ENCODE results near the gene GALT.

Gene GALT

GRCh38 chr9:34647084-34647403, 569 bp downstream of the GALT start:
- Histone ChIP-seq H3K9me3 (ENCODE audit: insufficient read depth, low read length) (no peaks in the 10 kb centered on the region), H3K4me3 (ENCODE audit: insufficient read length, low read depth) (peak overlapping the region; percentile 78), H3K9ac (ENCODE audit: insufficient read length, low read depth) (peak overlapping the region; percentile 92), H3K4me1 (ENCODE audit: insufficient read depth, insufficient read length) (peaks cover 16% of the 10 kb centered on the region), H3K27me3 (ENCODE audit: insufficient read depth, insufficient read length) (no peaks in the 10 kb centered on the region), H3K36me3 (ENCODE audit: insufficient read depth, insufficient read length, low read length) (peaks cover 39% of the 10 kb centered on the region)
- TF ChIP-seq YY1 (IDR thresholded peaks at IDR 0.05; ENCODE audit: insufficient read depth, insufficient read length) (no peak), SUZ12 (IDR thresholded peaks at IDR 0.05; ENCODE audit: extremely low read depth, insufficient read depth, insufficient read length) (no peak)
- DNase-seq (ENCODE audit: low read depth, low spot score), result no peak

DNA sequence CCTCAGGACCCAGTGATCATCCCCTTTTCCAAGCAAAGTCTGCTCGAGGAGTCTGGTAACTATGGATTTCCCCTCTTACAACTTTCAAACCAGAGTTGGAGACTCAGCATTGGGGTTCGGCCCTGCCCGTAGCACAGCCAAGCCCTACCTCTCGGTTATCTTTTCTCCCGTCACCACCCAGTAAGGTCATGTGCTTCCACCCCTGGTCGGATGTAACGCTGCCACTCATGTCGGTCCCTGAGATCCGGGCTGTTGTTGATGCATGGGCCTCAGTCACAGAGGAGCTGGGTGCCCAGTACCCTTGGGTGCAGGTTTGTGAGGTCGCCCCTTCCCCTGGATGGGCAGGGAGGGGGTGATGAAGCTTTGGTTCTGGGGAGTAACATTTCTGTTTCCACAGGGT, 1.2 kb downstream of the GALT start:
- DNase-seq (ENCODE audit: low read depth, low spot score), result no peak
- no peaks in the 10 kb centered on the region for H3K9me3 ChIP-seq (ENCODE audit: insufficient read depth, low read length)
- H3K4me3 ChIP-seq (ENCODE audit: insufficient read length, low read depth), result peak overlapping the region; percentile 78
- H3K9ac ChIP-seq (ENCODE audit: insufficient read length, low read depth), result peak overlapping the region; percentile 92
- H3K4me1 ChIP-seq (ENCODE audit: insufficient read depth, insufficient read length), result peaks cover 21% of the 10 kb centered on the region
- TF ChIP-seq ZNF274 (IDR thresholded peaks at IDR 0.05; ENCODE audit: low read depth, low read length) (no peak), YY1 (IDR thresholded peaks at IDR 0.05; ENCODE audit: insufficient read depth, insufficient read length) (no peak), SUZ12 (IDR thresholded peaks at IDR 0.05; ENCODE audit: extremely low read depth, insufficient read depth, insufficient read length) (no peak)
- H3K27me3 ChIP-seq (ENCODE audit: insufficient read depth, insufficient read length), result no peaks in the 10 kb centered on the region
- H3K36me3 ChIP-seq (ENCODE audit: insufficient read depth, insufficient read length, low read length), result peaks cover 39% of the 10 kb centered on the region

- Histone ChIP-seq H3K36me3 (ENCODE audit: insufficient read depth, insufficient read length, low read length) (peaks cover 39% of the 10 kb centered on the region), H3K4me3 (ENCODE audit: insufficient read length, low read depth) (no peak overlapping the region), H3K27me3 (ENCODE audit: insufficient read depth, insufficient read length) (no peaks in the 10 kb centered on the region), H3K9me3 (ENCODE audit: insufficient read depth, low read length) (no peaks in the 10 kb centered on the region), H3K4me1 (ENCODE audit: insufficient read depth, insufficient read length) (peaks cover 30% of the 10 kb centered on the region), H3K9ac (ENCODE audit: insufficient read length, low read depth) (no peak overlapping the region)
- no peak for DNase-seq (ENCODE audit: low read depth, low spot score)
- no peak for TF ChIP-seq ZNF274 (IDR thresholded peaks at IDR 0.05; ENCODE audit: low read depth, low read length)
- TF ChIP-seq SUZ12 (IDR thresholded peaks at IDR 0.05; ENCODE audit: extremely low read depth, insufficient read depth, insufficient read length), result no peak
- no peak for TF ChIP-seq YY1 (IDR thresholded peaks at IDR 0.05; ENCODE audit: insufficient read depth, insufficient read length)
Observed at GRCh38 chr9:34648673-34649072, 2.2 kb downstream of the GALT start.

DNA sequence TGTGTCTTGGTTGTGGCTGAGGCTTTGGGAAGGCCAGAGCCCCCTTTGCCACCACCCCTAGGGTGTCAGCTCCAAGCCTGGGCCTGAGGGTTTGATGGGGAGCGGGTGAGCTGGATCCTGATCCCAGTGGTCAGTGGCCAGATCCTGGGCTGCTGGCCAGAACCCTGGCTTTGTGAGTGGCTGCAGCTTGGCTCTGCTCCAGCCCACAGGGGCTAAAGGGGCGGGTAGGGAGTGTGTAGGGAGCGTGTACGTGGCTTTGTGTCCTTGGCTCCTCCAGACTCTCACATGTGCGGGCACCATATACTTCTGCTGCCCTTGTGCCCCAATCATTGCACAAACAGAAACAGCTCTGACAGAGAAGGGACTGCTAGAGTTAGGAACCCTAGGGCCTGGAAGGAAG, 4.3 kb downstream of the GALT start:
- Histone ChIP-seq H3K27me3 (ENCODE audit: insufficient read depth, insufficient read length) (no peaks in the 10 kb centered on the region), H3K4me1 (ENCODE audit: insufficient read depth, insufficient read length) (peaks cover 34% of the 10 kb centered on the region), H3K4me3 (ENCODE audit: insufficient read length, low read depth) (no peak overlapping the region), H3K36me3 (ENCODE audit: insufficient read depth, insufficient read length, low read length) (peaks cover 39% of the 10 kb centered on the region), H3K9me3 (ENCODE audit: insufficient read depth, low read length) (no peaks in the 10 kb centered on the region), H3K9ac (ENCODE audit: insufficient read length, low read depth) (peak overlapping the region; percentile 67)
- TF ChIP-seq ZNF274 (IDR thresholded peaks at IDR 0.05; ENCODE audit: low read depth, low read length), result no peak
- TF ChIP-seq SUZ12 (IDR thresholded peaks at IDR 0.05; ENCODE audit: extremely low read depth, insufficient read depth, insufficient read length), result no peak
- no peak for TF ChIP-seq YY1 (IDR thresholded peaks at IDR 0.05; ENCODE audit: insufficient read depth, insufficient read length)
- no peak for DNase-seq (ENCODE audit: low read depth, low spot score)

- no peak for DNase-seq (ENCODE audit: low read depth, low spot score)
- Histone ChIP-seq H3K36me3 (ENCODE audit: insufficient read depth, insufficient read length, low read length) (peaks cover 39% of the 10 kb centered on the region), H3K4me1 (ENCODE audit: insufficient read depth, insufficient read length) (peaks cover 34% of the 10 kb centered on the region), H3K4me3 (ENCODE audit: insufficient read length, low read depth) (peak overlapping the region; percentile 45), H3K9me3 (ENCODE audit: insufficient read depth, low read length) (no peaks in the 10 kb centered on the region), H3K9ac (ENCODE audit: insufficient read length, low read depth) (peak overlapping the region; percentile 67), H3K27me3 (ENCODE audit: insufficient read depth, insufficient read length) (no peaks in the 10 kb centered on the region)
- no peak for TF ChIP-seq ZNF274 (IDR thresholded peaks at IDR 0.05; ENCODE audit: low read depth, low read length)
- TF ChIP-seq SUZ12 (IDR thresholded peaks at IDR 0.05; ENCODE audit: extremely low read depth, insufficient read depth, insufficient read length), result no peak
- TF ChIP-seq YY1 (IDR thresholded peaks at IDR 0.05; ENCODE audit: insufficient read depth, insufficient read length), result no peak
Observed at GRCh38 chr9:34651321-34651720, 4.8 kb downstream of the GALT start.

GRCh38 chr9:34651876-34652601, 5.6 kb downstream of the GALT start, which contains the start of gene IL11RA:
TSS of gene IL11RA (plus strand) at chr9:34652185. CDS start at chr9:34655218, 3,033 bp downstream.
- DNase-seq (ENCODE audit: low read depth, low spot score), result peak; percentile 85

DNA sequence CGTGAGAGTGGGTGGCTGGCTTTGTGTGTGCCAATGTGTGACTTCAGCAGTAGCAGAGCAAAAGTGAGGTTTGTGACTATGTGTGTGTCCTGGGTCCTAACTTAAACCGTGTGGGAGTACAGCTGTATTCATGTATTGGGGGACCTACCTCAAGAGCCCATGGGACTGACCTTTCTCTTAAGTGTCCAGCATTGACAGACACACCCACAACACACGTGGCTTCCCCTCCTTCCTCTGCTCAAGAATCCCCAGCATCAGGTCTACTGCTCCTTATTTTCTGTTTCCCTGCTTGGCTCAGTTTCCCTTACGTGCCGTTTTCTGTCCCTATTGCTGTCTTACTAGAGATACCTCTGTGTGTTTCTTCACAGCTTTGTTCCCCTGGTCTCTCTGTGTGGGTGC, 6.1 kb downstream of the GALT start:
- no peaks in the 10 kb centered on the region for H3K9me3 ChIP-seq (ENCODE audit: insufficient read depth, low read length)
- no peaks in the 10 kb centered on the region for H3K27me3 ChIP-seq (ENCODE audit: insufficient read depth, insufficient read length)
- H3K9ac ChIP-seq (ENCODE audit: insufficient read length, low read depth), result peak overlapping the region; percentile 77
- peaks cover 30% of the 10 kb centered on the region for H3K4me1 ChIP-seq (ENCODE audit: insufficient read depth, insufficient read length)
- peaks cover 35% of the 10 kb centered on the region for H3K36me3 ChIP-seq (ENCODE audit: insufficient read depth, insufficient read length, low read length)
- peak overlapping the region; percentile 12 for H3K4me3 ChIP-seq (ENCODE audit: insufficient read length, low read depth)
- no peak for TF ChIP-seq YY1 (IDR thresholded peaks at IDR 0.05; ENCODE audit: insufficient read depth, insufficient read length)
- TF ChIP-seq SUZ12 (IDR thresholded peaks at IDR 0.05; ENCODE audit: extremely low read depth, insufficient read depth, insufficient read length), result no peak
- TF ChIP-seq ZNF274 (IDR thresholded peaks at IDR 0.05; ENCODE audit: low read depth, low read length), result no peak
- DNase-seq (ENCODE audit: low read depth, low spot score), result no peak

More at GRCh38 chr9:34651876-34652601, 5.6 kb downstream of the GALT start, which contains the start of gene IL11RA:
- no peaks in the 10 kb centered on the region for H3K9me3 ChIP-seq (ENCODE audit: insufficient read depth, low read length)
- peaks cover 34% of the 10 kb centered on the region for H3K4me1 ChIP-seq (ENCODE audit: insufficient read depth, insufficient read length)
- peak within 1 kb of the TSS; percentile 77 for H3K9ac ChIP-seq (ENCODE audit: insufficient read length, low read depth)
- peaks cover 39% of the 10 kb centered on the region for H3K36me3 ChIP-seq (ENCODE audit: insufficient read depth, insufficient read length, low read length)
- peak within 1 kb of the TSS; percentile 45 for H3K4me3 ChIP-seq (ENCODE audit: insufficient read length, low read depth)
- TF ChIP-seq ZNF274 (IDR thresholded peaks at IDR 0.05; ENCODE audit: low read depth, low read length) (no peak), SUZ12 (IDR thresholded peaks at IDR 0.05; ENCODE audit: extremely low read depth, insufficient read depth, insufficient read length) (no peak), YY1 (IDR thresholded peaks at IDR 0.05; ENCODE audit: insufficient read depth, insufficient read length) (no peak)
- no peaks in the 10 kb centered on the region for H3K27me3 ChIP-seq (ENCODE audit: insufficient read depth, insufficient read length)

Data from NT2/D1 (cell line).